NK-92 treated with Interleukin-12 subunit alpha and Interleukin-12 subunit beta, amount 100 ng/mL, for 24 hours (cell line): ENCODE data around the gene TRERF1.

Experiments
- DNase-seq: peaks from one replicate; lab custom pipeline; 2025; lab: John Stamatoyannopoulos, UW

The TRERF1 gene

DNA sequence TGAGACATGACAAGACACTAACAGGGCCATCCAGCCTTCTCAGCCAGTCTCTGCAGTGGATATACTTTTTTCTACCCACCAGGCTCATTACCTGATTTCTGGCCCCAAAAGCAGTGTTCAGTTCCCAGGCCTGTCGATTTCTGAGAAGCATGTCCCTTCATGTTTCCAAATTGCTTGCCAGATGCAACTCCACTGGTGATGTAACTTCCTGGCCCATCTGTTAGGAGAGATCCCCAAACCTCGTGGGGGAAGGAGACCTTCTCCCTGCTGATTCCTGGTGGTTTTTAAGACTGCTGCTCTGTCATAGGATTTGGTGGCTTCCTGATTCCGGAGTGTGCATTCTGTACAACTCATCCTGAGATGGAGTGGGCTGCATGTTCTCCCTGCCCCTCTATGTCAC, 202.4 kb downstream of the TRERF1 start:
- no peak for DNase-seq

DNA sequence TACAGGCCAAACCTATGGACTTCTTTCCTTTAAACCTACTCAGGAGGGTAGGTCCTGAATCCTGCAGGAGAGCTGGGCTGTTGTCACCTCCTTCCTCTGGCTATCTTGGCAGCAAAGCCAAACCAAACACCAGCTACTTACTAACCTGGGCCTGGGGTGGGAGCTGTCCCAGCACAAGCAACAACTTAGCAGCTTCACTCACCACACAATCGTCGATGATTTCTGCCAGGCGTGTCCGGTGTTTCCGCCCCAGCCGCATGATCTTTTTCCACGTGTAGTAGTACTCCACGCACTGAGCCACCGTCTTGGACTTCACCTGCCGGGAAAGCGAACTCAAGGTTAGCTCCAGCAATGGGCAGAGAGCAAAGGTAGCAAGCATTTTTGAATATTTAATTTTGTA, 208.7 kb downstream of the TRERF1 start:
- no peak for DNase-seq

DNA sequence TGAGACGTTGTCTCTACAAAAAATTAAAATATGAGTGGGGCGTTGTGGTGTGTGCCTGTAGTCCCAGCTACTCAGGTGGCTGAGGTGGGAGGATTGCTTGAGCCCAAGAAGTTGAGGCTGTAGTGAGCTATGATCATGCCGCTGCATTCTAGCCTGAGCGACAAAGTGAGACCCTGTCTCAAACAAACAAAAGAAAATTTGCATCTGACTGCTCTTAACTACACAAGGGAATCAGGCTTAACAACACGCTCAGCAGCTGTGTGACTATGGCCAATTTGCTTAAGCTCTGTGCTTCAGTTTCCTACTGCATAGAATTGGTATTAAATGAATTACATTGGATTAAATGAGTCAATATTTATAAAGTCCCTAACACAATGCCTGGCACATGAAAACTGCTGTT, 209.8 kb downstream of the TRERF1 start:
- DNase-seq: no peak

DNA sequence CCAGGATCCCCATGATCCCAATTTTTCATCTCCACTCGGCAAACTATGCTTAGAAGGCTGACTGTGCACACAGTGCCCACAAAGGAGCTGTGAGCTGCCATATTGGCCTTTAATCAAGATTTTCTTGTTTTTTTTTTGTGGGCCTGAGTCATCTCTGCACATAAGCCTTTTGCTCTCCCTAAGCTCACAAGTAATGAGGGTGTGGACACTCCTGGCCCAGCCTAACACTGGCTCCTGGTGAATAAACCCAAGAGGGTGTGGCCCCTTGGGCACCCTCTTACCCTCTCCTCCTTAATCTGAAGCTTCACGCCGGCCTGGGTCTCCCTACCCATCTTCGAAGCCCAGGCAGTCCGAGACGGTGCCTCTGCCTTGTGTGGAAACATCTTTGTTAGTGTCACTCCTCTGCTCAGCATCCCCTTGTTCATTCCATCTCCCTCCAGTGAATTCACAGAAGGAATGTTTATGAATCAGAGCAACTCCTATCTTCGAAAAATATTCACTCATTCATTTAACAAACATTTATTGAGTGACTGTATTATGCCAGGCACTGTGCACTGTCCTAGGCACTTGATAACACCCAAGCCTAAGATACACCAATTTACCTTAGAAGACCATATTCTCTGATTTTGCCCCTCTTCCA, 211.9 kb downstream of the TRERF1 start:
- no peak for DNase-seq

DNA sequence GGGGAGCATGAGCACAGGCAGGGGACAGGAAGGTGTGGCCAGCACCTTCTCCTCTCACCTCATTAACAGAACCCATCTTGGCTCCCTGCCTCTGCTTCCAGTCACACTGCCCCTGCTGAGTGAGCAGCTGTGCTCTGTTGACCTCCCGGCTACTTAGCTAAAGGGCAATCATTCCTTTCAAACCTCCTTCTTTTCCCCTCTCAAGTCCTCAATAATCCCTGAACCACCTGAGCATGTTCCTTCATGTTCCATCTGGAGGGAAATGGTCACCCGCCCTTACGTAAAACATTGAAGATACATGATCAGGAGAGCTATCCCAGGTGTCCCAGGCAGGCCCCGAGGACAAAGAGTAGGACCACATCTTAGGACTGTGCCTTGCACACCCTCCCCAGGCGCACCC, 212.4 kb downstream of the TRERF1 start:
- no peak for DNase-seq

DNA sequence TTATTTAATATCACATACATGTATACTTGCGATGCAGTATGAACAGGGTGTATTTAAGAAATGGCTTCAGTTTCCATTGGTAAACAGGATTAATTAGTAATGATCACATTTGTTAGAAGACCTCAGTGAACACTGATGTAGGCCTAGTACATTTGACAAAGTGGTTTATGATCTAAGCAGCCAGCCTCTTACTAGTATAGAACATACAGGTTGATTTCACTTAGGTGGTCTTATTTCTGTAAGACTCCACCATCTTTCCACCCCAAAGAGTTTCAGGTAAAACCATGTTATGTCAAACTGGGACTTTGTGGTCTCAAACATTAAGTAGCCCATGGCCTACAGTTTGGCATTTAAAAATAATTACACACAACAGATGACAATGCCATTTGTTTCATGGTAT, 213.9 kb downstream of the TRERF1 start:
- DNase-seq: no peak

DNA sequence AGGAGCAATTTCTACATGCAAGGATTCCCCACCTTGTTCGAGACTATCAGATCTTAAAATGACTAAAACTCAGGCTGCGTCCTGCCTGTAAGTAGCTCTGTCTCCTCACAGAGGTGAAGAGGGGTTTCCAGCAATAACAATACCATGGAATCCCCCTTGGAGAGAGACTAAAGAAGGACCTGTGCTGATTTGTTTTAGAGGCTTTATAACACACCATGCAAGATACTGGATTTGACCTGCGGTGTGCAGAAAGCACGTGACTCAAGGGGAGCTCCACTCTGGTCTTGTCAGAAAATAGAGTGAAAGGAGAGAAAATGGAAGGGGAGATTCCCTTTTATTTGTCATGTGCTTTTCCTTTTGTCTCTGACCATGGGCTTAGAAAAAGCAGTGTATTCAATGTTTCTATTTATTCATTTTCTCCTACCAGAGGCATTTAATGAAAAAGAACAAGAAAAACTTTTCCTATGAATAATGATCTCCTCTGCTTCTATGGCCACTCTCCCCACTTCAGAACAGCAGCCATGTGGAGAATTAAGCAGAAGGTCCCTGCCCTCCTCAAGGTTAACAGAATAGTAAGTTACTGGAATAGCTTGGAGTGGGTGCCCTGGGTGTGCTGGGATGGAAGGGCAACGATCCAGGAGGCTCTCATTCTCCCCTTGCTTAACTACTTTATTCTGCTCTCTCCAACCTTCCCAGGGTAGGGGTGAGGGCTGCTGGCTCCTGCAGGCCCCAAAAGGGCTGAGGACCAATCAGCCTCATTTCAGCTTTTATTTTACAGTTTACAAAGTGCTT, 214.8 kb downstream of the TRERF1 start:
- no peak for DNase-seq

DNA sequence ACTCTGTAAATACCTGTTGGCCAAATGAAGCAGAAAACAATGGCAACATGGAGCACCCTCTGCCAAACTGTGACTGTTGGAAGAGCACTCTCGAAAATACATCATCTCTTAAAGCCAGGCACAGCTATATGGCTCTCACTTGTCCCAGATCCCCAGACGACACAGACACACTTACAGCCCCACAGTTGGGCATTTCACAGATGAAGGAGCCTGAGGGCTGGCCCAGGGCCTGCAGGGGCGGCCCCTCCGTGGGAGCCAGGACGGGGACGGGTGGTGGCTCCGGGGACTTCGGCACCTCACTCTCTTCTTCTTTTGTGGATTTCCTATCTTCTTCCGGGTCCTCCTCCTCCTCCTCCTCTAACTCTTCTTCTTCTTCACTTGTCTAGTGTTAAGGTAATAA, 215.7 kb downstream of the TRERF1 start:
- no peak for DNase-seq

DNA sequence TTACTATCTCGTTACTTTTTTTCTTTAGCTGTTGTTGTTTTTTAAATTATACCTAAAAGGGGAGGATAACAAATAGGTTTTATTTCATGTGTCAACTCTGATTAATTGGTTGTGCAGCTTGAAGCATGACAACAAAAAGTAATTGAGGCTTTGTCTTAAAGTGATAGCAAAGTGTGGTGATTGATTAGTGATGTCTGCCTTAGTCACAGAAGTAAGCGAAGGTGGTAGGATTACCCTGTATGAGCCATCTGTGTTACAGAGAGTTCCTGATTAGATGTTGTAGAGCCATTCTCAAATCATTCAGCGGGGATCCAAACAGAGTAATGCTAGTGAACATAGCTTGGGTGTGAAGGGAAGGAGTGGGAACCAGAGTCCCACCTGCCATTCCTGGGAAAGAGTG, 219.7 kb downstream of the TRERF1 start:
- DNase-seq: no peak

DNA sequence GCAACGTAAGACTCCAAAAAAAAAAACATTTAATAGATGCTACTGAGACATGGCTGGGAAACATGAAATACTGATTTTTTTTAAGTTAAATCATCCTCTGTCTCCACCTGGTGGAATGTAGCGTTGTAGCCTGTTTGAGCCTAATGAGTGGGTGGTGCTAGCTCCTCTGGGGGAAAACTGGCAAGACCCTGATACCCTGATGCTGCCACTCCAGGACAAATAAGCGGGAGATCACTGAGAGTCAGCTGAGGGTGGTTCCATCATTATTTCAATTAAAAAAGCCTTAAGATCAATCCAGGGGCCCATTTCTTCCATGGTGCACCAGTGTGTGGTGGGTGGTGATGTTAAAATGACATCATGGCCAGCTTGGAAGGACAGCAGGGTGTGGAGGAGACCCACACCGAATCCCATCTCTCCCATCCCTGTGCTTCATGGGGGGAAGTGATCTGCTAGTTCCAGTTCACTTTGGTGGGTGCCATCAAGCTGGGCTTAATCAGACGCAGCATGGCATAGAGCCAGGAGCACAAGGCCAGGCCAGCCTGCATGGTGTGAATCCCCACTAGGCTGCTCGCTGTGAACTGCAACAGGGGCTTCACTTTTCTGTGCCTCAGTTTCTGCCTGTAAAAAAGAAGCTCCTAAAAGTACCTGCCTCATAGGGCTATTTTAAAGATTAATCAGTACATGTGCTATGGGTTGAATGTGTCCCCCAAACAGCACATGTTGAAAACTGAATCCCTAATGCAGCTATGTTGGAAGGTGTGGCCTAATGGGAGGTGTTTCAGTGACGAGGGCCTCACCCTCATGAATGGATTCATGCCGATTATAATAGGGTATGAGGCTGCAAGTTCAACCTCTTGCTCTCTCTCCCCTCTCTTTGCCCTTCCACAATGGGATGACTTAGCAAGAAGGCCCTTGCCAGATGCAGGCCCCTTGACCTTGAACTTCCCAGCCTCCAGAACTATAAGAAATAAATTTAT, 221.1 kb downstream of the TRERF1 start:
- DNase-seq: no peak

DNA sequence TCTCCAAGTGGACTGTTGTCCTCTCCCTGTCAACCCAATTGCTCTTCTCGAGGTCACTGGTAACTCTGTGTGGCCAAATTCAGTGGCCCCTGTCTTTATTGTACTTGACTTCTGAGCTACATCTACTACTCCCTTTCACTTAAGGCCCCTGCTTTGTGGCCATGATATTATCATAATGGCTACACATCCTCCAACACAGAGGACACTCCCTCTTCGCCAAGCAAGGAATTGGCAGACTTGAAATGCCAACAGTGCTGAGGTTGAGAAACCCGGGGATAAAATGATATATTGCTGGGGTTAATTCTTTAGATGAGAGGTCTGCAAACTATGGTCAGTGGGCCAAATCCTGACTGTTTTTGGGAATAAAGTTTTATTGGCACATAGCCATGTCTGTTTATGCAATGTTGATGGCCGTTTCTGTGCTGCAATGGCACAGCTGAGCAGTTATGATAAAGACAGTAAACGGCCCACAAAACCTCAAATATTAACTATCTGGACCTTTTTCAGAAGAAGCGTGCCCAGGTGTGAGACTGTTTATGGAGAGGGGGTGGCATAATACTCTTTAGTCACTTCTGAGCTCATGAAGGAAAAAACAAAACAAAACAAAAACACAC, 222.1 kb downstream of the TRERF1 start:
- DNase-seq: no peak

DNA sequence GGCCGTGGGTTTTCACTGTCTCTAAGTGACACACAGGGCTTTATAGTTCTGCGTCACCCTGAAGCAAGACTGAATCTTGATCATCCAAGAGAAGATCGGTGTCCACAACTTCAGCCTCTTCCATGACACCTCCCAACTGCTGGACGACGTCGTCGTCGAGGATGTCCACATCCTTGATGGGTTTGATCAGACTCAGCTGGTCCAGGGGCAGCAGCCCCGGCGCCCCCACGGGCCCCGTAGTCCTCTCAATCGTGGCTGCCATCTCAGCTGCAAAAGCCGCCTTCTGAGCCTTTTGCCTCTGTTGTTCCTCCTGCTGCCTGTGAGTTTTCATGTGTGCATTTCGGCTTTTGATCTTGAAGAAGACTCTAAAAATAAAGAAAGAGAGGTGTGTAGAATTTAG, 223.4 kb downstream of the TRERF1 start:
- DNase-seq: no peak

DNA sequence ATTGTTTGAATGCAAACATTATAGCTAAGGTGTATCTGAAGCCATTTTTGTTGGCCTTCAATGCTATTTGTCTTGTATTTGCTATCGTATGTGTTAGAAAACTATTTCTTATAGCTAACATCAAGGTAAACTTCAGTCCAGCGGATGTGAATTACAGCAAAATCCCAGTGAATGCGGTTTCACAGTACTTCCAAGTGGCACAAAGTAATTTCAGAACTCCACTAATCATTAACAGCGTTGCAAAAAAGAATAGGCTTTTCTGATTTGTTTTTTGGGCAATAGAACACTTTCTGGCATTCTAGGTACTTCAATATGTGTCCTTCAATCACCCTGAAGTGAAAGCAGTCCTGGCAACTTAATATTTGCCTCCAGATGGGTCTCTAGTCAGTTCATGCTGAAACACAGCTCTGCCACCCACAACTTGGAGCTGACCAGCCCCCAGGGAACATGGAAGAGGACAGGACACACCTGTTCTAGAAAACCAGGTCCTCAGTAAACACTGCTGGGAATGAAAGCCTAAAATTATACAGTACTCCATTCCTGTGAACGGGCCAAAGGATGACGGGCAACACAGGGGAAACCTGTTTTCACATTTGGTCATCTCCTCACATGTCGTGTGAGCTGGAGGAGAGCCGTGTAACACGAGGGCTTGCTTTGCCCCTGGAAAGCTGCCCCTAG, 224.4 kb downstream of the TRERF1 start:
- no peak for DNase-seq

DNA sequence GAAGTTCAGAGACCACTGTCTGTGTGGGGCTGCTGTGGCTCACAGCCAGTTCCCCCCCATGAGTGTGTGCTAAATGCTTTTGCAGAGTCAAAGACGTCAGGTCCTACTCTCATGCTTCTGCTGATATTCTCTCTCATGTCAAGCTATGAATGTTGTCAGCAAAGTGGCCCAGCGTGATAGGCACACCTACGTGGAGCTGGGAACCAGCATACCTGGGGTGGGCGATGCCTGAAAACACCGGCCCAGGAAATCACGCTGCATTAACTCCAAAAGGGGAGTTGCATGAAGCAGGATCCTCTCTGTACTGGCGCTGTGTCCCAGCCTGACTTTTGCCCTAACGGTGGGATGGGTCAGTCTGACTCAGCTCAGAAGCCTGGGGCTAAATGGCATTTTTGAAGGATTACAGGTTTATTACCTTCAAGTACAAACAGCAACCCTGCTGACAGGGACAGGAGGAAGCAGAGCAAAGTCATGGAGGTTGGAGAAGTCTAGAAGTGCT, 225.0 kb downstream of the TRERF1 start:
- no peak for DNase-seq

DNA sequence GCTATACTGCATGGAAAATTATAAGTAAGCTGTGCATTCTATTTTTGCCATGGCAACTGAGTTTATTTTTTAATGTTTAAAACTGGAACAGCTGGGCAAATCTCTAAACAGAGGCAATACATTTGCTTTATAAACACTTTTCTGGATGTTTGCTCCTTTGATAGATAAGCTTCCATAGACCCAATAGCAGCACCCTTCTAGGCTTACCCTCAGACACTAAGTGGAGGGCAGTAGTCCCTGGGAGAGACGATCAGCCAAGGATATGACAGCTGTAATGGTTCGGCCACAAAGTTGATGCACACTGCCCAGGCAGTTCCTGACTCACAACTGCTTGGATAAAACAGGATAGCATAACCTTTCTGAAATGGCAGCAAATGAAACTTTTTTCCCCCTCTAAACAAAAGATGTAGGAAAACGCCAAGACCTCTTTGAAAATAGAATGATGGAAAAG, 225.5 kb downstream of the TRERF1 start:
- DNase-seq: no peak

DNA sequence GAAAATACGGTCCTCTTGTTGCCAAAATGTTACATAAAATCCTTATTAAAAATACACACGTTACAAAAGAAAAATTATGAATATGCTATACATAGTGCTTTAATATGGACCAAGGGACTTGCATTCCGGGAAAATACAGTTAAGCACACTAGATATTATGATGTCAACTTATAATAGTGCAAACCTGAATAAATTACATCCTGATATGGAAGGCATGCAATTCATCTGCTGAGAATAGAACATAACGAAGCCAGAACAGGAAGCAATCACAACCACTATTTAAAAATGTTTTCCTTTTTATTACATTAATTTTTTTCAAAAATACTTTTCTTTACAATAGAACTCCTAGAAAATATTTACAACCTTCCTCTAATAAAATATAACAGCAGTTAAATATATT, 226.3 kb downstream of the TRERF1 start:
- DNase-seq: no peak

DNA sequence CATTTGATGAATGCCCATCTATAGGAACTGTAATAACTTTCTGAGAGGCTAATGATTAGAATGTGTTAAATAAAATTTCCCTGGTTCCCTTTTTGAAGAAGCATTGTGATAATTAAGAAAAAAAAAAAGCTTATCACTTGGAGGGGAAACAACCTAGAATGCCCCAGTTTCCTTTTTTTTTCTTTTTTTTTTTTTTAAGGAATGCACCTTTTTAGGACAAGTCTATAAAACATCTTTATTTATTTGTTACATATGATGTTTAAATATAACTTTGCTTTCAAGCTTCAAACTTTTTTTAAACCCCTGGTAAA, 226.7 kb downstream of the TRERF1 start:
- no peak for DNase-seq

DNA sequence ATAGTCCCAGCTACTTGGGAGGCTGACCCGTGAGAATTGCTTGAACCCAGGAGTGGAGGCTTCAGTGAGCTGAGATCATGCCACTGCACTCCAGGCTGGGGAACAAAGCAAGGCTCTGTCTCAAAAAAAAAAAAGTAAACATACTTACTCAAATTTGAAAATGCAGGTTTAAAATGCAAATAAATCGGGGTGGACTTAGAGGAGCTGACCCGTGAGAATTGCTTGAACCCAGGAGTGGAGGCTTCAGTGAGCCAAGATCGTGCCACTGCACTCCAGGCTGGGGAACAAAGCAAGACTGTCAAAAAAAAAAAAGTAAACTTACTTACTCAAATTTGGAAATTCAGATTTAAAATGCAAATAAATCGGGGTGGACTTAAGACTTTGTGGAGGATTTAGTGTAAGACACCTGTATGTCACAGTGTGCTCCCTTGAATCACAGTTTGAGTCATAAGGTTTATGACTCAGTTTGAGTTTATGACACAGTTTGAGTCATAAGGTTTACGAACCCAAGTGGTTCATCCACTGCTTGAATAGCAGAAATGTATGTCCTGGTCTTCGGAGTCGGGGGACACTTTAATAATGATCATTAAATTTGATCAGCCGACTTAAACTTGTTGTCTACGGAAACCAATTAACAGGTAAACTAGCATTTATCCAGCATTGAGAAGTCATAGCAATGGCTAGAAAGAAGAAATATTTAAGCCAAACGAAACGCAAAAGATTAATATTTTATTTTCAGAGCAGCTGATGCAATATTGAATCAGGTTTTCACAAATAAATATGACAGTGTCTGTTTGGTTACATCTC, 227.3 kb downstream of the TRERF1 start:
- DNase-seq: no peak

DNA sequence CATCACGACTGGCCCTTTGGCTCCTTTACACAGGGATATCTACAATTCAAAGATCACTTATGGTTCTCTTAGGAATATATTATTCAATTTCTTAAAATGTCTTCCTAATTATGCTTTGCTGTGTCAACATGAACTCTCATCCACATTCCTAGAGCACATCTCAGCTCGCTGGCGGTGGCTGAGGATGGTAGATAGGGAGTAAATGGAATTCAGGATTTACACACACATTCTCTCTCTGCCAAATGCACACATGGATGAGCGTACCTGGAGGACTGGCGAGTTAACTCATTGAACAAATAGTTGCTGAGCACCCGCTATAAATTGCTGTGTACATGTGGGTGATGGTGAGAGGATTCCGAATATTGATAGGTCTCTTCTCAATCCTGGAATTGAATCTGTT, 229.3 kb downstream of the TRERF1 start:
- no peak for DNase-seq

DNA sequence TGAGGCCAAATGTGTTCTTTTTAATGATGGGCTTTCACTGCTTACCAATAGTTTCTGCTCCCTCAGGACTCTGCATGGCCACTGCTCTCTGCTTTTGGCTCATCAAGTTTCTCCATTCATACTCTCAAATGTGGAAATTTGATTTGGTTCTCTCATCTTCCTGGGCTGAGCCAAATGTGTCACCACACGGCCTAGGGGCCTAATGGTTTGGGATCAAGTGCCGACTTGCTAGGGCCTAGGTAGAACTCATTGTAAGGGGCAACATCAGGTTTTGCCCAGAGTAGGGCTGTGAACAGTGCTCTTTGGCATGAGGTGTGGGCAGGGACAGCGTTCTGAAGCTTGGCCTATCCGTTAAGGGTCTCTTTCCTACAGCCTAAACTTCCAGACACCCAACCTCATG, 230.2 kb downstream of the TRERF1 start:
- no peak for DNase-seq

DNA sequence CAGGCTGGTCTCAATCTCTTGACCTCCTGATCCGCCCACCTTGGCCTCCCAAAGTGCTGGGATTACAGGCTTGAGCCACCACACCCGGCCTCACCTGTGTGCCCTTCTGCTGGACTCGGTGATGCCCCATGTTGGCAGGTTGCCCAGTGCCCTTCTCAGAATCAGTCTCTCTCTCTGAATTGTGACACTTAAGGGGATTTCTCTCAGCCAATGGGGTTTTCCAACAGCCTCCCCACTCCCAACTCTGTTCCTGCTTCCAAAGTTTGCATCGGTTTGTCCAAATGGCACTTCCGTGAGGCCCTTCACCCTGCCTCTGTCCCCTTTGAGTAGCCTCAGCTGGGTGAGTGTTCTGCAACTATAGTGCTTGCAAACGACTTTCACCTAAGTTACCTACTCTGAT, 230.9 kb downstream of the TRERF1 start:
- no peak for DNase-seq
